Adrenal gland (tissue), 12 donors: Measurements from ENCODE around the gene CADM1. TPM values are rescaled to one million over a fixed set of nuclear protein-coding genes. Genes with fewer than 3 reads are reported as not detected.

Experiments used
- DNase-seq, 7 donors: peaks; one replicate each; pipeline ENCODE4 v3.0.0-alpha.2; 2019 to 2020
- H3K27ac ChIP-seq, 5 donors: fragments of 200-600 bp; sonication (generic) in 4 of 5; 1 replicate in 3 of 5; 2 replicates in 2 of 5; pipeline versions ENCODE4 v1.5.1 to v1.8.0; 2016 to 2020; ENCODE audit warnings: mild to moderate bottlenecking in 1 of 5
- H3K27me3 ChIP-seq: fragments of 200-600 bp; 2 replicates; pipeline ENCODE4 v1.8.0; 2021
- H3K36me3 ChIP-seq, 2 donors: fragments of 200-600 bp; replicated peaks in 1 of 2; 1 replicate in 1 of 2; 2 replicates in 1 of 2; pipeline versions ENCODE4 v1.5.1 to v1.8.0; 2018 to 2022
- H3K4me1 ChIP-seq, 2 donors: fragments of 200-600 bp; replicated peaks in 1 of 2; 1 replicate in 1 of 2; 2 replicates in 1 of 2; pipeline versions ENCODE4 v1.5.1 to v1.8.0; 2018 to 2021
- H3K4me3 ChIP-seq, 4 donors: fragments of 200-600 bp; sonication (generic) in 3 of 4; one replicate each; pipeline ENCODE4 v1.5.1; 2016 to 2018
- H3K9me3 ChIP-seq, 3 donors: fragments of 200-600 bp; sonication (generic) in 1 of 3; replicated peaks in 1 of 3; 1 replicate in 2 of 3; 2 replicates in 1 of 3; pipeline versions ENCODE4 v1.5.1 to v1.8.0; 2016 to 2021
- CTCF ChIP-seq, 6 experiments: fragments of 450-650 bp in 4 of 6; fragments of 200-600 bp in 2 of 6; sonication (generic) in 1 of 6; IDR thresholded peaks; 1 replicate in 5 of 6; 2 replicates in 1 of 6; pipeline versions ENCODE4 v1.5.1 to v1.8.0; 2016 to 2021; ENCODE audit warnings: antibody characterized with exemption in 6 of 6, mild to moderate bottlenecking in 2 of 6, moderate library complexity in 1 of 6
- POLR2A ChIP-seq, 2 donors: fragments of 450-650 bp; IDR thresholded peaks; one replicate each; pipeline ENCODE4 v1.6.1; 2017; ENCODE audit warnings: antibody characterized with exemption in 2 of 2, mild to moderate bottlenecking in 2 of 2, moderate library complexity in 1 of 2
- WGBS, 4 donors: extraction: QIAGEN DNeasy Blood & Tissue Kit in 2 of 4; methylation state at CpG; one replicate each; pipeline versions ENCODE4 v1.1.5 to v1.1.7; 2013 to 2017; 5-methylcytosine and 5-hydroxymethylcytosine counted together
- intact Hi-C, 2 donors: fragments of 100-400 bp; cut with DNase I; formaldehyde crosslinking; loops; one replicate each; pipeline versions ENCODE4 v1.14.1 to v1.15.0; 2022 to 2023
- polyA plus RNA-seq, 3 donors: library from polyadenylated mRNA; stranded (reverse); fragments of 200-250 nt in 2 of 3; fragments of 350-450 nt in 1 of 3; fragmentation: Illumina TruSeq in 1 of 3; extraction: RNeasy Lipid Tissue Mini Kit (QIAGEN cat#74804) in 1 of 3; gene quantifications; one replicate each; pipeline ENCODE4 v1.2.3, GENCODE V29; 2013 to 2014
- total RNA-seq, 9 donors: library from RNA; depleted of rRNA in 4 of 9; stranded (reverse); fragments of >200 nt in 4 of 9; fragments of 120-200 nt in 1 of 9; fragmentation: NEBNext Ultra II Directional in 1 of 9; extraction: Animal tissue kit (Norgen Biotek cat#: 25700) in 1 of 9; gene quantifications; one replicate each; pipeline versions ENCODE4 v1.1.0 to v1.2.4, GENCODE V29; 2013 to 2023
- donor health status: healthy with polysubstance abuse.
- donor health status: Bipolar disorder and iron deficiency.
- donor health status: DM: yes; HTN: yes; CAD: no.
- donor health status: DM: no; HTN: no; CAD: no.
- donor health status: DM: no; HTN: no; CAD: no.
- donor health status: DM: yes; HTN: yes; CAD: no.

Gene CADM1
- total and polyA plus RNA-seq, 12 donors = 21.6 to 256 (median 39.8) TPM

DNA sequence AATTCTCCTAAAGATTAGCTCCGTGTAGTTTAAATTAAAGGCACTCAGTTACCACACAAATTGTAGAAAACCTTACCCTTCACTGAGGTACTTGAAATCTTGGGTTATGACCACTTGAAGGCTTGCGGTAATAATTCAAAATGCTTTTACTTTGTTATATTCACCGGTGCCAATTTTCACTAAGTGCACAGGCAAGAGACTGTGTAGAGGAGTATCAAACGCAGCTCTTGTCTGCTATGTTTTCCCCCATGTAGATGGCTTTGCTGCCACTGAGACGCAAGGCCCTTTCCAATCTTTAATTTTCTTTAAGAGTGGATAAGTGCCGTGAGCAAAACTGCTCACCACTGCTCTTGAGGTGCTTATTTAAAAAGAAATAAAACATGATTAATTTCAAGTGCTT is 155.8 kb downstream of the CADM1 start:
- H3K4me1 ChIP-seq = peaks cover 0 to 3% of the 10 kb centered on the region in 2 donors
- H3K9me3 ChIP-seq = no peaks in the 10 kb centered on the region
- intact Hi-C loops = no loop called here
- TF ChIP-seq POLR2A (IDR thresholded peaks at IDR 0.05) (no peak), CTCF (IDR thresholded peaks at IDR 0.05) (no peak)
- H3K36me3 ChIP-seq = no peaks in the 10 kb centered on the region
- WGBS, 4 donors = 89 to 90% (median 89%) methylated on average over 6 of the region's 6 CpGs
- DNase-seq = no peak
- H3K27ac ChIP-seq = no peak overlapping the region
- H3K27me3 ChIP-seq = no peaks in the 10 kb centered on the region
- no peak overlapping the region for H3K4me3 ChIP-seq

DNA sequence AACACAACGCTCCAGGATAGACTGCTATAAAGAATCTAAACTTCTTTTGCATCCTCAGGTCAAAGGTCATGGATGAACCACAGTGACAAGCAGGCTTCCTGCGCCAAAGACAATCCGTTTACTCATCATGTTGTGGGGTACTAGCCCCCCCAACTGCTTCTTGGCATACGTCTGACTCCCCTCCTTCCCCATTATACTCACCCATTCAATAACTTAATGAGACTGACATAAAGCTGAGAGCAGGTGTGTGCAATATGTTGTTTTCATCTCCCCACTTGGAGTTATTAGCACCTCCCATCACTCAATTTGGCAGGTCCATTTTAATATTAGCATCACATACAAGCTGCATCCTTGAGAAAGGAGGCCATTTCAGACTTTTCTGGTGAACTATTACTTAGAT is 157.1 kb downstream of the CADM1 start:
- H3K27ac ChIP-seq = no peak overlapping the region
- peaks cover 0 to 3% of the 10 kb centered on the region in 2 donors for H3K4me1 ChIP-seq
- H3K27me3 ChIP-seq = no peaks in the 10 kb centered on the region
- no peak overlapping the region for H3K4me3 ChIP-seq
- no peak for TF ChIP-seq POLR2A (IDR thresholded peaks at IDR 0.05)
- TF ChIP-seq CTCF (IDR thresholded peaks at IDR 0.05) = no peak
- H3K9me3 ChIP-seq = no peaks in the 10 kb centered on the region
- 90 to 94% (median 91%) methylated on average over 4 of the region's 4 CpGs for WGBS, 4 donors
- H3K36me3 ChIP-seq = no peaks in the 10 kb centered on the region
- DNase-seq = no peak
- intact Hi-C loops = no loop called here

DNA sequence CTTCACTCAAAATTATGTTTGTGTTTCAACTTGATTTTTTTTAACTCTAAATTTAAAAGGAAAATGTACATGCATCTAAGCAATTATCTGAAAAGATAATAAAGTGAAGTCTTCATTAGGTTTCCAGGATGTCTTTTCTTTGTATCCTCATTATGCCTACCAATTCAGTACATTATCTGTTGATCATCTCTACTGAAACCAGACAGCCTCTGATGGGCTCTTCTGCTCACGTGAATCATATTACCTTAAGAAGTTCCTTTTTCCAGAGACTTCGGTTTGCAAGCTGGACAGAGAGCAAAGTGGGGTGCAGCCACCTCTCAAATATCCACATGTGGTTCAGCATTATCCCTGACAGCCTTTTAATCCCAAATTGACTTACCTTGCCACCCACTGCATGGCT is 158.4 kb downstream of the CADM1 start:
- no peaks in the 10 kb centered on the region for H3K36me3 ChIP-seq
- DNase-seq = no peak
- 71 to 87% (median 77%) methylated on average over 2 of the region's 2 CpGs for whole genome bisulfite sequencing, 4 donors
- TF ChIP-seq CTCF (IDR thresholded peaks at IDR 0.05) (no peak), POLR2A (IDR thresholded peaks at IDR 0.05) (no peak)
- H3K4me3 ChIP-seq = no peak overlapping the region
- H3K27ac ChIP-seq = no peak overlapping the region
- H3K4me1 ChIP-seq = peaks cover 0 to 3% of the 10 kb centered on the region in 2 donors
- no peaks in the 10 kb centered on the region for H3K9me3 ChIP-seq
- intact Hi-C loops = no loop called here
- no peaks in the 10 kb centered on the region for H3K27me3 ChIP-seq

GRCh38 chr11:115345361-115345760 is 158.9 kb downstream of the CADM1 start:
- Histone ChIP-seq H3K9me3 (no peaks in the 10 kb centered on the region), H3K27ac (no peak overlapping the region), H3K27me3 (no peaks in the 10 kb centered on the region), H3K4me3 (no peak overlapping the region), H3K36me3 (no peaks in the 10 kb centered on the region), H3K4me1 (peaks cover 0 to 3% of the 10 kb centered on the region in 2 donors)
- intact Hi-C loops = no loop called here
- DNase-seq = no peak
- TF ChIP-seq POLR2A (IDR thresholded peaks at IDR 0.05) (no peak), CTCF (IDR thresholded peaks at IDR 0.05) (no peak)
